HG03342 (cell line): ENCODE measurements around the gene SATB1.
"Not testable (repeated sequence)": the region's sequence is repeated elsewhere in the genome, so short reads cannot be mapped to it uniquely, and the experiment has no call there.

Experiments used
- ATAC-seq: cut with Tn5 transposase; IDR thresholded peaks from one replicate; pipeline ENCODE4 v1.9.1; 2021; ENCODE audit warnings: mild to moderate bottlenecking, moderate library complexity; ENCODE audit not compliant: unreplicated experiment

SATB1 gene

DNA sequence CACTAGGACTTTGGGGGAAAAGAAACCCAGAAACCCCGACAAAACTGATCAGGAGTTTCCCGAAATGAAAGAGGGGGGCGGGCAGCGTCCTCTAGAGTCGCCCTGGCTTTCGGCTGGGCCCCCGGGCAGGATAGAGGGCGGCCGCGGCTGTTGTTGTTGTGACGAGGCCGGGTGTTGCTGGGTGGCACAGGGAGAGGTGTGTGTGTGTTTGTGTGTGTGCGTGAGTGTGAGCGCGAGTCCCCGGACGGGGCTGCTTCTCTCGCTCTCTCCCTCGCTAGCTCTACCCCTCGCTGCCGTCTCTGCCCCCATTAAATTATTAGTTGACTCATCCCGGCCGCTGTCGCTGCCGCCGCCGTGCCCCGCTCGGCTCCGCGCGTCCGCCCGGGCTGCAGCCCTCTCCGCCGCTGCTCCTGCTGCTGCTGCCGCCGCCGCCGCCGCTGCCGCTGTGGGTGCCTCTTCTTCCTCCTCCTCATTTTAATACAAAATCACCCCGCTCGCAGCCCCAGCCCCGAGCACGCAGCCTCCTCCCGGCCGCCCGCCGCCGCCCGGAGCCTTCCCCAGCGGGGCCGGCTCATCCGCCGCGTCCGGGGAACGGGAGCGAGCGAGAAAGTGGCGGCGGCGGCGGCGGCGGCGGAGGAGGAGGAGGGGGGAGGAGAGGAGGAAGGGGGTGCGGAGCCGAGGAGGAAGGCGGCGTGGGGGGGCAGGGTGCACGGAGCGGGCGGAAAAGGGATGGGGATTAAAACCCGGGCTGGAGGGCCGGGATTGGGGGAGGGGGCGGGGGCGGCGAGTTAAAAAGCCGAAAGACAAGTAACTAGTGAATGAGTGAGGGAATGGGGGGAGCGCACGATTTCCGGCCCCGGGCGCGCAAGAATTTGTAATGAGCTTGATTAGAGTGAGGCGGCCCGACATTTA lies at the start of gene SATB1:
Gene SATB1 (minus strand): TSS at position 611 of the 912 bp plus-strand sequence. CDS start 4,372 bp downstream, outside the sequence.
- ATAC-seq, result peak; percentile 56

DNA sequence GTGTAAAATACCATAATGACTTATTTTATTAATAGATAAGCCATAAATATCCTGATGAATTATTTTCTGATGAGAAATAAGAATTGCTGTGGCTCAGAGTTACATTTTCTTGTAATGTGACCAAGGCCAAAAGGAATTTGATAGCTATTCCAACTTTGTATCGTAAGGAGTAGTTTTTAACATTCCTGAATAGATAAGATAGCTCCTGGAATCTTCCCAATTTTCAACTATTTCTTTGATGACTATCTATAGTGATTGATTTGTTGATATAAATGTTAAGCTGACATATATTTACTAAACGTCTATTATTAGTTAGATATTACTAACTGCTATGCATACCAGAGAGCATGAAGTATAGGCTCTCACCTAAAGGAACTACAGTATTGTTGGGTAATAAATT lies 49.1 kb upstream of the SATB1 start:
- ATAC-seq, result no peak

DNA sequence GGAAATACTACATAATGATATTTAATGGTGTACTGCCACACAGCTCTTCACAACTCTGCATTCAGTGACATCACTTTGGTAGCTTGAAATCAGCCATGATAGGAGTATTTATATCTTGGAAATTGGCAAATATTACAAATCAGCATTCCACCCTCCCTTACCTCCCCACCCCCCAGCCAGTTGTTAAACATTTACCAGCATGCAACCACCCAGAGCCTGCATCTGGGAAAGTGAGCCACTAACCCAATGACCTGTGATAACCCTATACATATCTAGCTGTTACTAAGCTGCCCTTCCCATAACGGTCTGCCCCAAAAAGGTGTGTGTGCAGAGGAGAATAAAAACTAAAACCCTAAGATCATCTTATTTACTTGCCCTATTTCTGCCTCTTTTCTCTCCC lies 44.6 kb upstream of the SATB1 start:
- no peak for ATAC-seq

DNA sequence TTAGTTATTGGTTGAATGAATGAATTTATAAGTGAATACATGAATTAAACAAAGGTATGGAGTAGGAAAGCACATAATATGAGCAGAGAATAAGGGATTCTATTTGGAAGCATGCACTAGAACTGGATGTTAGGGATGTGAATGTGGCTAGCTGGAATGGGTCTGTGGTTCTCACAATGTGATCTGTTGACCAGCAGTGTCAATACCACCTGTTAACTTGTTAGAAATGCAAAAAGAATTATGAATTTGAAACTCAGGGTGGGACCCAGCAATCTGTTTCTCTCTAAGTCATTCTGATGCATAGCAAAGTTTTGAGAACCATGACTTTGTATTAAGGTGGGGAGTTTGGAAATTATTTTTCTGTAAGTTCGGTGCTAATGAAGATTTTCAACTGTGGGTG lies 41.0 kb upstream of the SATB1 start:
- no peak for ATAC-seq

DNA sequence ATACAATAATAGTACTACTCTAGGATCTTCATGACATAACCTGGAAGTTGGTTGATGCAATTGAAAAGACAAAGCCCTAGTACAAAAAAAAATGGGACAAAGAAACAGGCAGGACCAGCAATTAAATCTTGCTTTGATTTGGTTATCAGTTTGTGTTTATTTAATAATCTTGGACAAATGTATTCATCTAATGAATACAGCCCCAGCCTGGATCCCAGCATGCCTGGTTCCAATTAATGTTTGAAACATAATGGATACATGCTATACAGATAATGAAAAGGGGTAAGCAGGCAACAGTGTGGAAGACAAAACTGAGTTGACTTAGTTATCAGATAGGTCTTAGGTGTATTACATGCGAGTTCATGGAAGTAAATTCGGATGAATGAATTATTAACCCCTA lies 29.6 kb upstream of the SATB1 start:
- no peak for ATAC-seq

DNA sequence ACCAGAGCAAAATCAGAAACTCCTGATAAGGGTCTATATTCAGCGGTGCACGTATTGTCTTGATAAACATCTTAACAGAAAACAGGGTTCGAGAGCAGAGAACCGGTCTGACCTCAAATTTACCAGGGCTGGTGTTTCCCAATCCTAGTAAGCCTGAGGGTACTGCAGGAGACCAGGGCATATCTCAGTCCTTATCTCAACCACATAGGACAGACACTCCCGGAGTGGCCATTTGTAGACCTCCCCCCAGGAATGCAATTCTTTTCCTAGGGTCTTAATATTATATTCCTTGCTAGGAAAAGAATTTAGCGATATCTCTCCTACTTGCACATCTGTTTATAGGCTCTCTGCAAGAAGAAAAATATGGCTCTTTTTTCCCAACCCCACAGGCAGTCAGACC lies 24.5 kb upstream of the SATB1 start:
- ATAC-seq, result not testable (repeated sequence)

DNA sequence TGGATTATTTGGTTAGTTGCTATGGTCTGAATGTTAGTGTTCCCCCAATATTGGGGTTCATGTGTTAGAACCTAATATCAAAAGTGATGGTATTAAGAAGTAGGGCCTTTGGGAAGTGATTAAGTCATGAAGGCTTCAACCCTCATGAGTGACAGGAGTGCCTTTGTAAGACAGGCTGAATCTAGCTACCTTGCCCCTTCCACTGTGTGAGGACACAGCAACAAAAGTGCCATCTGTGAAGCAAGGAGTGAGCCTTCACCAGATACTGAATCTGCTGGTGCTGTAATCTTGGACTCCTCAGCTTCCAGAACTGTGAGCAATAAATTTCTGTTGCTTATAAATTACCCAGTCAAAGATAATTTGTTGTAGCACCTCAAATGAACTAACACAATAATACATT lies 22.6 kb upstream of the SATB1 start:
- ATAC-seq, result no peak

DNA sequence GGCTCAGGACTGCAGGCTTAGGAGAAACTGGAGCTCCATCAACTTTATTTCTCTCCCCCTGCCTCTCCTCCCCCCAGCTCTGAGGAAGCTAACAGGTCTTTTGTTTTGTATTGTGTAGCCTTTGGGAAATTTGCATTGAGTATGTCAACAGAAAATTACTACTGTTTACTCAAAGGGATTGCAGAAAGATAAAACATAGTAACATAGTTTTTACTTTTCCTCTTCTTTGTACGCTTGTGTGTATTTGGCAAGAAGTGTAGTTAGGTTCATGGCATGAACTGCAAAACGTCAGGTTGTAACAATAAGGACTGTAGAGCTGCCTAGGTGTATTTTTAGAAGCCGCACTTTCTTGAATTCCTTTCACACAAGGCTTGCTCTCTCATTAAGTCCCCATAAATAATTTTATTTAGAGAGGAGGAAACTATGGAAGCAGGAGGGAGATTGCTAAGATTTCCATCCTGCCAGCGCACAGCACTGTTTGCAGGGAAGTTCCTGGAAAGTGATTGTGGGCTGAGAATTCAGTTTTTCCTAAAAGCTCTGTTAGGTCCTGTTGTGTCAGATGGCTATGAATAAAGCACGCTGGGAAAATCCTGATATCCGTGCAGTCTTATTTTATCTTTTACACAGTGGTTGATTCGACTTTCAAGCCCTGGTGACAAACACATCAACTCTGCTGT lies 21.1 kb upstream of the SATB1 start:
- ATAC-seq, result no peak

DNA sequence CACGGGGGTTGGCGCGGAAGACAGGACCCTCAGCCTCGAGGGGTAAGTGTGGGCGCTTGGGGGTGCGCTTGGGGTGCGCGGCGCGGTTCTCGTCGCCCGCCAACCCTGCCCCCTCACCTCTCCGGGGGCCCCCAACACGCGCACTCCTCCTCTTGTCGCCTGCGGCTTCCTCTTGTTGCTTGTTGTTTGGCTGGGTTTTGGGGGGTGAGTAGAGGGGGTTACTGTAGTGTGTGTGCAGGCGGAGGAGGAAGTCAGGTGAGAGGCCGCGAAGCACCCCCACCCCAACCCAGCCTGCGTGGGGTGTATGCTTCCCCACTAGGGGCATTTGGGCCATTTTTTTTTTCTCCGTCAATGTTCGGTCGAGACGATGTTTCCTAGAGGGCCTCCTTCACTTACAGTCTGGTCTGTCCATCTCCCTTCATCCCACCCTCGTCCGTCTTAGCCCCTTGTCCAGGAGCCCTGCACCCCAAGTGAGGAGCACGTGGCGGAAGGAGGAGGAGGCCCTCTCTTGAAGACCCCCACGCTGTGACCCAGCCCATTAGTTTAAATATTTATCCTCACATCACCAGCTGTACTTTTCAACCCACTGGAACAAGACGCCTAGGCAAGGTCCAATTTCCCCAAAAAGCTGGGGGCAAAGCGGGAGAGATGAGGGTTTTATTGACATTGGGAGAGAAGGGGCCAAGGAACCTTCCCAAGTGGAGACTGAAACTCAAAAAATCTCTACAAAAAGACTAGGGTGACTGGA lies 20.4 kb upstream of the SATB1 start:
- ATAC-seq, result peak; percentile 7

DNA sequence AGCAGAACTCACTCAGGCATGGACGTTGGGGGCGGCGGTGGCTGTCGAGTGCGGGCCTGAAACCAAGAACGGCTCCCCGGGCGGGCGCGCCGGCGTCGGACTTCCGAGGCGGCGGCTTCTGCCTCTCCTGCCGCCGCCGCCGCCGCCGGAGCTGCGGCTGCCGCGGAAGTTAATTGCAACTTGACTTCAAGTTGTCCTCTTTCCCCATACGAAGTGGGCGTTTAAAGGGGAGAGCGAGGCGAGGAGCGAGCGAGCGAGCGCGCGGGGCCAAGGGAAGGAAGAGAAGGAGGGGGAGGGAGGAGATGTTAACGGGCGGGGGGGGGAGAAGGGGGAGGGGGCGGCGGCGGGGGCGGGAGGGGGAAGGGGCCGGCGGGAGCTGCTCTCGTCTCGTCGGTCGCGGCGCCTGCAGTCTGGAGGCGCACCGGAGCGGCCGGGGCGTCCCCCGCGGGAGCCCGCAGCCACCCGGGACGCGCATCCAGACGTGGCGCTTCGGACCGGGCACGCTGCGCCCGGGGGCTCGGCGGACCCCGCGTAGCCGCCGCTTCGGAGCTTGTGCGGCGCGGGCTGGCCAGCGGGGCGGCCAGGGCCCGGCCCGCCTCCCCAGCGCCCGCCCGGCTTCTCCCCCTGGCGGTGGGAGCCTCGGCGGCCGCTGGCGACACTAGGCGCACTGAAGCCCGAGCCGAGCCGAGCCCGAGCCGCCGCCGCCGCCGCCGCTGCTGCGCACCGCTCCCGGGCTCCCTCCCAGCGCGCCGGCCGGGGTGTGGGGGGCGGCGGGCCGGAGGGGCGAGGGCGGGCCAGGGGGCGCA lies 19.7 kb upstream of the SATB1 start:
- peak; percentile 92 for ATAC-seq

DNA sequence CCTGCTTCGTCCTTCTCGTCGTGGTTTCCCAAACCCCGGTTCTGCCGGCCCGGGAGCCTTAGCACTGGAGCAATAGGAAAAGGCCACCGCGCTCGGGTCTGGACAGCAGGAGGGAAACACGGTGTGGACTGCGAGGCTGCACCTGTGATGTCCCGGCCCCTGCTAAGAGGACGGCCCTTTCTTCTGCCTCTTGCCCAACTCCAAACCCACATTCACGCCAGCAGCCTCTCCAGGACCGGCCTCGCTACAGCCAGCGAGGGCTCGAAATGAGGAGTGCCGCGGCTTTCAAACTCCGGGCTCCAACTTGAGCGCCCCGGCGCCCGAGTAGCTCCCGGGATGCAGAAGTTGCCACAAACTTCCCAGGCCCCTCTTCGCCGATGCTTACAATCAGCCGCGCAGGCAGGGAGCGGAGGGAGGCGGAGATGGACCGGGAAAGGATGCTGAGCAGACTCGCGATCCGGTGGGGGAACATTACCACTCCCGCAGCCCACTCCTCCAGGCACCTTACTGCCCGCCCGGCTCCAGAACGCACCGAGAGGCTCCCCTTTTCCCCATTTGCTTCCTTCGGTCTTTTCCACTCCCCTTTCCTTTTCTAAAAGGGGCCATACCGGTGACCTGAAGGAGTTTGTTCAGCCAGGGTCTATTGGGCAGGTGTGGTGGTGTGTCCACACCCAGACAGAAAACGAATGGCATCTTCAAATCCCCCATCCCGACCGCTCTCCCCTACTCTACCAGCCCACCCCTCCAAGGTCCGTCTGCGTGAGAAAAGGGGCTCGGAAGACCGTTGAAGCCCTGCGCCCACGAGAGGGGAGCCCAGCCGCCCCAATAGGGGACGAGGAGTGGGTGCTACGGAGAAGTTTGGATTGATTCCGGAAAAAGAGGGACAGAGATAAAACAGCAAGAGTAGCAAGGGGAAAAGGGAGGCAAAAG lies 18.8 kb upstream of the SATB1 start:
- ATAC-seq, result no peak

DNA sequence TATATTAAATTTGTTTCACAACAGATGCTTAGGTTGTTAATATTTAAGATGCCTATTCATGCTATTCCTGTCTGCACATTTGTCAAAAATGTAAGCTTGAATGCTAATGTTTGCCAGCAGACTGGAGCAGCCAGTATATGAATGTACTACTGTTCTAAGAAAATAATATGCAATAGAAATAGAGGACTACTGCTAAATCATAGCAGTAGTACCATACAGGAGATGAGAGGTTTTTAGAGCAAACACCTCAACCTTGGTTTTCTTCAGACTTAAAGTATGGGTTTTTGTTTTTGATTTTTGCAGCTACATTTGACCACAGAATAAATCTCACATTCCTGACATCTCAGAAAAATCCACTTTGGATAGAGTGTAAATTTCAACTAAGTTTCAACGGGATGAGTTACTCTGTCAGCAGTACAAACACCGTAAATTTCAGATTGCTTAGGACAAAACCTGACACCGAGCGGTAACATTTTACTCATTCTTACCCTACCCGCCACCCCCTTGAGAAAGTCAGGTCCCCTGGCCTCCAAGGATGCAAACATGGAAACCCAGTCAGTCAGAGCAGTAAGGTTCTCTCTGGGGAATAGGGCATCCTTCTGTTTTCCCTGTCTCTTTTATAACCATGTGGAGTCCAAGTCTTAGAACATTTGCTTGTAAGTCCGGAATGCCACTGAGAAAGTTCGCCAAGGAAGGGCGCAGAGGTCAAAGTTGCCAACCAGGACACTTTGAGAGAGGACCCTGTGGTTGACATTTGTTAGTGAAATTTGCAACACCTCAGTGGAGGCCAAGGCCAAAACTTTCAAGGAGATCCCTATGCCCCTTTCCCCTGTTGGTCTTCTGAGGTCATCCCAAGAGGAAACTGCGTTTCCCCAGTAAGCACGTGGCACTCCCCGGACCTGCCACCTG lies 17.9 kb upstream of the SATB1 start:
- ATAC-seq, result no peak

DNA sequence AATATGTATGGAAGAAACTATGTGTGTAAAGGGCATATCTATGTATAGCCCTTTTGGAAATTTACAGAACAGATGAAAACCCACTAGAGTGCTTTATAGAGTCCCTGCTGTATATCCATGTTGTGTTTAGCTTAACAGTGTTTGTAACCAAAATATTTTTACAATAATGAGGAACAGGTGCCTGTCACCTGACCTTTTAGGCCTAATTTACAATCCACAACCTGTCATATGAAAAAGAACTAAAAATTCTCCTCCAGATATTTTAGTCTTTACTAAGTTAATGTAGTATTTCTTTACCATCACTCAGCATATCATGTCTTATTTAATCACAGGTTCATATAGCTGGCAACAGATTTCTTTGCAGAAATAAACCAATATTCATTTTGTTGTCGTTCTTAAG lies 16.4 kb upstream of the SATB1 start:
- ATAC-seq, result no peak

DNA sequence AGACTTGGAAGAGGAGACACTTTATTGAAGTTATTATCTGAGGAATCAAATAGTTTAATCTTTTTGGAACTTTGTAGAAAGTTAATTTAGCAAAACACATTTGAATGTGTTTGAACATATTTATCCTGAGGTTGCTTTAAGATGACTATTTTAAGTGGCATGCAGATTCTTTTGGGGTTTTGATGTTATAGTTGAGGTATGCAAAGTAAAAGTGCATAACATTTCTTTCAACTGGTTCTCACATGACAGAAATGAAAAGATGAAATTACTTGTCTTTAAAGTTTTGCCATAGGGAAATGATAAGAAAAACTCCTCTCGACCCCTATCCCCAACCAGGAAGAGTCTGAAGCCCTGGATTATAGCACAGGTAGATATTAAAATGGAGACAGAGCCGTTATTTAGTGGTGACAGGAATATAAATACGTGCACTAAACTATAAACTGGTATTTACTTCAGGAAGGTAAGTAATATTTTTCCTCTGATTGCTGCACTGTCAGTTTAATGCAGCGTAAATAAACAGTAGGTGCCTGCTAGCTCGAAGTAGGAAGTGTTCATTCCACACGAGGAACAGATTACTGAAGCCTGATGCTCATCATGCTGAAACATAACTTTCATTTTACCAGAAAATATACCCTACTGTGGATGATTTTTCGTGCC lies 15.1 kb upstream of the SATB1 start:
- no peak for ATAC-seq

DNA sequence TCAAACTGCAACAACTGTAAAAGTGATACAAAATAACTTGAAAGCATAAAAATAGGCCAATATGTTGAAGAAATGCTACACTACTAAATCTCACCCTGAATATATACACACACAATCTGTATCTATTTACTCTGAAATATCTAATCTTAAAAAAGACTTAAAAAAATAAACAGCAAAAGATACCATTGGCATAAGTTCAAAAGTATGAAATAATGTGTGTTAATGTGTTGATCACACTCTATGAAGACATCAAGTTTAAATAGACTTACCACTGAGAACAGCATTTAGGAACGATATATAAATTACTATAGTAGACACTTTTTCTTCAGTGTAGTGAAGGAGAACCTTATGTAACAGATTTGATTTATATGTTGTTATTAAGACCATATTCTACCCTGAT lies 14.1 kb upstream of the SATB1 start:
- no peak for ATAC-seq

DNA sequence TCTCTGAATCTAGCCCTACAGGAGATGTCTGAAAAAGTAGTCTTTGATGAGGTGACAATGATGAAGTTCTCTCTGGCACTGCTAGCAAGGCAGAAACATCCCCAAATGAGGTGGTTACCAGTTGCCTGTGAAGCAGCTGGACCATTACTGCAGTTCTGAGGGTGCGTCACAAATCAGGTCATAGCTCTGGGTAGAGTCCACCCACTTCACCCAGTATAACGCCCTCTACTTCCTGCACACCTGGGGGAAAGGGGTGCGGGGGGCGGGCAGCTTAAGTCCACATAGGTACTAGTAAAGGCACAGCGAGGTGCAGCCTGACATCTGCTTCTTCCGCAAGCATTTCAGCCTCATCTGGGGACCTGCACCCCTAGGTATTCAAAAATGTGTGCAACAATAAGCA lies 13.4 kb upstream of the SATB1 start:
- ATAC-seq, result no peak

DNA sequence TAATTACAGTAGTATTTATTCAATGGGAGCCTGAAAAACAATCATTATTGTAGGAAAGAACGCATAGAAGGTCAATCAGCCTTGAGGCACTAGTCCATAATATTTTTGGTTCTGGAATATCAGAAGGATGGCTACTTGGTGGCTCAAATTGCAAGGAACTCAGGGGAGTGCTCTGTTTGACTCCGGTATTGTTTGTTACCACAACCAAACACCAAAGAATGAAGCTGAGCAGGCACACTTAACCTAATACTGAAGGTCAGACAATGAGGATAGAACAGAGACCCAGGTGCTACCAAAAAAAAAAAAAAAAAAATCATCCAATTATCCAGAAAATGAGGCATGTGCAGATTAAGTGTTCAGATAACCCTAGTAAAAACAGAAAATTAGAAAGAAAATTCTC lies 11.1 kb upstream of the SATB1 start:
- ATAC-seq, result no peak

DNA sequence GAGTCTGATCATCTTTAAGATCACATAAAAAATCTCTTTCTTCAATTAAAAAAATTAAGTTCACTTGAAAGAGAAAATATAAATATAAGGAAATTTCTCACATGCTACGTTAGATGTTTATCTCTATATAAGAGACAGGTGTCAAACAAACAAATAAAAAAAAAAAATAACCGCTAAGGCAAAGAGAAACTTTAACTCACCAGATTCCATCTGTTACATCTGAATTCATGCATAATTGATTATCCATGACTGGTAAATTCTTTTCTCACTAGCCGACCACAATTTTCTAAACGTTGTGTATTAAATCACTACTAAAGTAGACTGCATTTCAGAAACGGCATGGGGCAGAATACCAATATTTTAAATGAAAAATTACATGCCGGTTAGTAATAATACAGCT lies 9.6 kb upstream of the SATB1 start:
- ATAC-seq, result no peak
